ENCODE measurements around the gene EFNA2.
"Not testable (repeated sequence)": the region's sequence is repeated elsewhere in the genome, so short reads cannot be mapped to it uniquely, and the experiment has no call there.

EFNA2 gene

GRCh38 chr19:1318678-1319471 lies 33.2 kb downstream of the EFNA2 start:
- no peak for DNase-seq (ENCODE audit: low read depth)

- DNase-seq (ENCODE audit: low read depth): not testable (repeated sequence)
Observed at GRCh38 chr19:1320282-1320650, 34.6 kb downstream of the EFNA2 start.

GRCh38 chr19:1321539-1321938 lies 35.9 kb downstream of the EFNA2 start:
- no peak for DNase-seq (ENCODE audit: low read depth)

- no peak for DNase-seq (ENCODE audit: low read depth)
Observed at GRCh38 chr19:1322198-1322981, 36.7 kb downstream of the EFNA2 start.

GRCh38 chr19:1324249-1324805 lies 38.7 kb downstream of the EFNA2 start:
- DNase-seq (ENCODE audit: low read depth): no peak

- DNase-seq (ENCODE audit: low read depth): no peak
Observed at GRCh38 chr19:1324806-1325567, 39.3 kb downstream of the EFNA2 start.

GRCh38 chr19:1325568-1326294 lies 40.1 kb downstream of the EFNA2 start:
- DNase-seq (ENCODE audit: low read depth): no peak

- no peak for DNase-seq (ENCODE audit: low read depth)
Observed at GRCh38 chr19:1327125-1327524, 41.5 kb downstream of the EFNA2 start.

- DNase-seq (ENCODE audit: low read depth): not testable (repeated sequence)
Observed at GRCh38 chr19:1332208-1332607, 46.5 kb downstream of the EFNA2 start.

GRCh38 chr19:1336079-1336684 lies 50.5 kb downstream of the EFNA2 start:
- DNase-seq (ENCODE audit: low read depth): no peak

- no peak for DNase-seq (ENCODE audit: low read depth)
Observed at GRCh38 chr19:1340681-1341469, 55.2 kb downstream of the EFNA2 start.

- no peak for DNase-seq (ENCODE audit: low read depth)
Observed at GRCh38 chr19:1343041-1343440, 57.4 kb downstream of the EFNA2 start.

GRCh38 chr19:1349211-1349610 lies 63.5 kb downstream of the EFNA2 start:
- DNase-seq (ENCODE audit: low read depth): no peak

GRCh38 chr19:1350867-1351266 lies 65.2 kb downstream of the EFNA2 start:
- DNase-seq (ENCODE audit: low read depth): no peak
